ENCODE results near the gene DAZL. TPM values are rescaled to one million over a fixed set of nuclear protein-coding genes. Genes with fewer than 3 reads are reported as not detected.

DAZL gene
- total RNA-seq, 2 donors from 2014 or later: 21.5 TPM; not detected in 1

DNA sequence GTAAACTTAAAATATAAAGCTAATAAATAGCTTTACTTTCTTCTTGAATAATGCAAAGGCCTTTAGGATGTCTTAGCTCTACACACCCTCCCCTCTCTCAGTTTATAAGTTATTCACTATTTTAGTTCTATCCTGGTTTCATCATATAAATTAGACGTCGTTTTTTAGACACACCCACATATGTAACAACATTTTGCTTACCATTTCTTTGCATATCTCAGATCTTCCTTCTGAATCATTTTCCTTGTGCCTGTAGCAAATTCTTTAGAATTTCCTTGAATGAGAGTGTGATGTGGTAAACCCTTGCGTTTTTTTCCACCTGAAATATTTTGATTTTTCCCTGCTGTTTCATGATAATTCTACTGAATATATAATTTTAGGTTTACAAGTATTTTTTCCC, 2.5 kb upstream of the DAZL start:
- WGBS: 65% methylated on average over 3 of the region's 3 CpGs
- TF ChIP-seq POLR2A (IDR thresholded peaks at IDR 0.05) (no peak), POLR2AphosphoS5 (IDR thresholded peaks at IDR 0.05) (no peak), CTCF (IDR thresholded peaks at IDR 0.05) (no peak)
- no peak for DNase-seq (ENCODE audit: low spot score)
- intact Hi-C loops (cut with DNase I): loop anchor here (10.0 kb wide), 1 partner anchor 807 kb away; no protein-coding TSS in a partner anchor
- no peaks in the 10 kb centered on the region for H3K27me3 ChIP-seq (replicated peaks; ENCODE audit: insufficient read depth)
- no peak overlapping the region for H3K4me3 ChIP-seq
- H3K36me3 ChIP-seq: no peaks in the 10 kb centered on the region
- H3K9me3 ChIP-seq: no peaks in the 10 kb centered on the region
- no peak overlapping the region for H3K27ac ChIP-seq
- no peaks in the 10 kb centered on the region for H3K4me1 ChIP-seq (replicated peaks)

GRCh38 chr3:16606398-16606797, 1.2 kb upstream of the DAZL start:
- intact Hi-C loops (cut with DNase I): loop anchor here (10.0 kb wide), 1 partner anchor 808 kb away; no protein-coding TSS in a partner anchor
- H3K9me3 ChIP-seq: no peaks in the 10 kb centered on the region
- H3K36me3 ChIP-seq: no peaks in the 10 kb centered on the region
- no peak for TF ChIP-seq CTCF (IDR thresholded peaks at IDR 0.05)
- TF ChIP-seq POLR2A (IDR thresholded peaks at IDR 0.05): no peak
- TF ChIP-seq POLR2AphosphoS5 (IDR thresholded peaks at IDR 0.05): no peak
- WGBS: 69% methylated on average over 4 of the region's 4 CpGs
- H3K4me1 ChIP-seq (replicated peaks): no peaks in the 10 kb centered on the region
- H3K27me3 ChIP-seq (replicated peaks; ENCODE audit: insufficient read depth): no peaks in the 10 kb centered on the region
- DNase-seq (ENCODE audit: low spot score): no peak
- no peak overlapping the region for H3K27ac ChIP-seq
- no peak overlapping the region for H3K4me3 ChIP-seq

DNA sequence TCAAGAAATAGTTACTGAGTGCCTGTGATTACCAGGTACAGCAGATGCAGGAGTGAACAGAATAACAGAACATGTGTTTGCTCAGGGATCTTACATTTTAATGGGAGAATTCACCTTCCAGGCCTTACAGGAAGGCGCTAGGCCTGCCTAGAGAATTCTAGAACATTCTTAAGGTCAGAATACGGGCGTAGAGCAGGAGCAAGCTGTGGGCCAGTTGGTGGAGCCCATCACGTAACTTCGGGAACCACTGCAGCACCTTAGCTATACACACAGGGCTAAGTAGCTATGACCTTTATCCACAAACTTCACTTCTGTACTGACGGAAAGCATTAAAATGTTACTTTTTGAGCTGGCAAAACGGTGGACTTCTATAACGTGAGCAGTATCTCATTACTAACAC, 743 bp upstream of the DAZL start:
- Histone ChIP-seq H3K4me3 (no peak overlapping the region), H3K27me3 (replicated peaks; ENCODE audit: insufficient read depth) (no peaks in the 10 kb centered on the region), H3K36me3 (no peaks in the 10 kb centered on the region), H3K9me3 (no peaks in the 10 kb centered on the region), H3K4me1 (replicated peaks) (no peaks in the 10 kb centered on the region), H3K27ac (no peak overlapping the region)
- DNase-seq (ENCODE audit: low spot score): no peak
- WGBS: 95% methylated on average over 8 of the region's 8 CpGs
- no peak for TF ChIP-seq POLR2AphosphoS5 (IDR thresholded peaks at IDR 0.05)
- TF ChIP-seq CTCF (IDR thresholded peaks at IDR 0.05): no peak
- TF ChIP-seq POLR2A (IDR thresholded peaks at IDR 0.05): no peak
- intact Hi-C loops (cut with DNase I): loop anchor here (10.0 kb wide), 1 partner anchor 809 kb away; no protein-coding TSS in a partner anchor

DNA sequence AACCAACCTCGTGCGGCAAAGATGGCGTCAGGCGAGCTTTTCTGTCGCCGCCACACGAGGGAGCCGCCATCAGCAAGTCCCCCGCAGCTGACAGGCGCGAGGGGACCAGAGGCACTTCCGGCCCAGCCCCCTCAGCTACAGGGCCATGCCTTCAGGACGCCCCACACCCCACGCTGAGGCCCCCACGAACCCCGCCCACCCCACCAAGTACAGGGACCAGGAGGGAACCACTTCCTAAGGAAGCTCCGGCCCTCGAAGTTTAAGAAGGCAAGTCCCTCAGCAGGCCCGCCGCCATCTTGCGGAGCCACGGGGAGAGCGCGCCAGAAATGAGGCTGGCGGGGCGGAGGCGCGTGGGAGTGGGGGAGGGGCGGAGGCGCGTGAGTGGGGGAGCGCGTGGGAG, 790 bp downstream of the DAZL start:
- no peak overlapping the region for H3K27ac ChIP-seq
- DNase-seq (ENCODE audit: low spot score): no peak
- no peaks in the 10 kb centered on the region for H3K36me3 ChIP-seq
- 97% methylated on average over 31 of the region's 33 CpGs for WGBS
- H3K4me1 ChIP-seq (replicated peaks): no peaks in the 10 kb centered on the region
- H3K9me3 ChIP-seq: no peaks in the 10 kb centered on the region
- H3K27me3 ChIP-seq (replicated peaks; ENCODE audit: insufficient read depth): no peaks in the 10 kb centered on the region
- intact Hi-C loops (cut with DNase I): loop anchor here (5.0 to 10.0 kb wide), 3 partner anchors 428 to 810 kb away; no protein-coding TSS in a partner anchor
- TF ChIP-seq CTCF (IDR thresholded peaks at IDR 0.05): no peak
- TF ChIP-seq POLR2A (IDR thresholded peaks at IDR 0.05): no peak
- no peak for TF ChIP-seq POLR2AphosphoS5 (IDR thresholded peaks at IDR 0.05)
- no peak overlapping the region for H3K4me3 ChIP-seq

- H3K36me3 ChIP-seq: no peaks in the 10 kb centered on the region
- intact Hi-C loops (cut with DNase I): loop anchor here (5.0 to 10.0 kb wide), 3 partner anchors 431 to 813 kb away; no protein-coding TSS in a partner anchor
Measured at GRCh38 chr3:16601537-16602005, 3.7 kb downstream of the DAZL start.

More at GRCh38 chr3:16601537-16602005, 3.7 kb downstream of the DAZL start:
- no peaks in the 10 kb centered on the region for H3K4me1 ChIP-seq (replicated peaks)
- 26% methylated on average over 3 of the region's 3 CpGs for WGBS
- no peak overlapping the region for H3K4me3 ChIP-seq
- no peak for DNase-seq (ENCODE audit: low spot score)
- no peaks in the 10 kb centered on the region for H3K27me3 ChIP-seq (replicated peaks; ENCODE audit: insufficient read depth)
- H3K9me3 ChIP-seq: no peaks in the 10 kb centered on the region
- no peak overlapping the region for H3K27ac ChIP-seq
- TF ChIP-seq POLR2AphosphoS5 (IDR thresholded peaks at IDR 0.05): no peak
- TF ChIP-seq CTCF (IDR thresholded peaks at IDR 0.05): peak in 1 of 4 experiments; percentile 7
- no peak for TF ChIP-seq POLR2A (IDR thresholded peaks at IDR 0.05)
